ENCODE measurements around the gene TLX3.

- no peak for TF ChIP-seq BACH1 (IDR thresholded peaks at IDR 0.05; ENCODE audit: borderline replicate concordance)
- TF ChIP-seq EP300 (IDR thresholded peaks at IDR 0.05; ENCODE audit: borderline replicate concordance in 1 of 2, control insufficient read depth in 1 of 2, low read depth in 2 of 2, low read length in 2 of 2), result no peak
- no peak for TF ChIP-seq CTCF (IDR thresholded peaks at IDR 0.05 in 2 of 3, conservative IDR thresholded peaks at IDR 0.05 in 1 of 3; ENCODE audit: control insufficient read depth in 2 of 3, extremely low read depth in 1 of 3, insufficient read depth in 1 of 3, low read depth in 3 of 3, low read length in 3 of 3)
- TF ChIP-seq HCFC1 (IDR thresholded peaks at IDR 0.05; ENCODE audit: low read length), result no peak
- no peak for TF ChIP-seq RAD21 (IDR thresholded peaks at IDR 0.05; ENCODE audit: insufficient read depth, low read depth, low read length)
- TF ChIP-seq TCF7 (IDR thresholded peaks at IDR 0.05; ENCODE audit: borderline replicate concordance), result no peak
- TF ChIP-seq RCOR1 (conservative IDR thresholded peaks at IDR 0.05; ENCODE audit: low read depth, low read length), result no peak
- TF ChIP-seq SMARCA5 (IDR thresholded peaks at IDR 0.05), result no peak
- TF ChIP-seq NFIC (IDR thresholded peaks at IDR 0.05; ENCODE audit: low read depth, low read length), result no peak
- TF ChIP-seq PKNOX1 (IDR thresholded peaks at IDR 0.05), result no peak
- TF ChIP-seq PBX3 (IDR thresholded peaks at IDR 0.05; ENCODE audit: insufficient replicate concordance, low read depth, low read length), result no peak
- TF ChIP-seq CREM (IDR thresholded peaks at IDR 0.05; ENCODE audit: low read depth), result no peak
- TF ChIP-seq EZH2 (IDR thresholded peaks at IDR 0.05; ENCODE audit: borderline replicate concordance, control insufficient read depth, low read depth, low read length), result no peak
Measured at GRCh38 chr5:171275841-171276544, 33.1 kb upstream of the TLX3 start.
